Measurements from ENCODE around the gene EMC9. TPM values are rescaled to one million over a fixed set of nuclear protein-coding genes. Genes with fewer than 3 reads are reported as not detected.

Gene EMC9
- total RNA-seq, 1 experiment from 2014 or later, result 35.3 TPM

- H3K9me2 ChIP-seq (replicated peaks; ENCODE audit: insufficient read depth, low read length), result no peaks in the 10 kb centered on the region
- peak overlapping the region; percentile 60; the same call in 1 of the 2 replicates for H3K27ac ChIP-seq (ENCODE audit: low read length)
- no peaks in the 10 kb centered on the region for H4K20me1 ChIP-seq (ENCODE audit: insufficient read depth, low read depth, low read length)
- DNase-seq, result no peak
- H3K36me3 ChIP-seq (ENCODE audit: insufficient read depth, low read length), result no peaks in the 10 kb centered on the region
- no peak overlapping the region for H2AFZ ChIP-seq (ENCODE audit: low read length)
- no peak overlapping the region for H3K4me2 ChIP-seq (ENCODE audit: low read depth, low read length, poor library complexity, severe bottlenecking)
- H3K4me3 ChIP-seq (ENCODE audit: low read length), result no peak overlapping the region
- peak overlapping the region; percentile 97; the same call in 1 of the 2 replicates for H3K9ac ChIP-seq (ENCODE audit: low read length)
- H3K4me1 ChIP-seq (ENCODE audit: low read length), result peaks cover 29% of the 10 kb centered on the region
- no peaks in the 10 kb centered on the region for H3K27me3 ChIP-seq (ENCODE audit: low read length)
- H3K79me2 ChIP-seq (ENCODE audit: low read length), result peaks cover 18% of the 10 kb centered on the region
- H3K9me3 ChIP-seq (ENCODE audit: low read length), result no peaks in the 10 kb centered on the region
Observed at GRCh38 chr14:24092505-24093206, 48.7 kb downstream of the EMC9 start.

- Histone ChIP-seq H3K9ac (ENCODE audit: low read length) (no peak overlapping the region), H4K20me1 (ENCODE audit: insufficient read depth, low read depth, low read length) (no peaks in the 10 kb centered on the region), H3K4me3 (ENCODE audit: low read length) (no peak overlapping the region), H3K4me2 (ENCODE audit: low read depth, low read length, poor library complexity, severe bottlenecking) (no peak overlapping the region), H3K4me1 (ENCODE audit: low read length) (peaks cover 29% of the 10 kb centered on the region), H2AFZ (ENCODE audit: low read length) (no peak overlapping the region), H3K9me2 (replicated peaks; ENCODE audit: insufficient read depth, low read length) (no peaks in the 10 kb centered on the region), H3K79me2 (ENCODE audit: low read length) (peaks cover 18% of the 10 kb centered on the region), H3K27ac (ENCODE audit: low read length) (no peak overlapping the region), H3K36me3 (ENCODE audit: insufficient read depth, low read length) (no peaks in the 10 kb centered on the region), H3K9me3 (ENCODE audit: low read length) (no peaks in the 10 kb centered on the region), H3K27me3 (ENCODE audit: low read length) (no peaks in the 10 kb centered on the region)
- no peak for DNase-seq
Observed at GRCh38 chr14:24092110-24092504, 49.3 kb downstream of the EMC9 start.

GRCh38 chr14:24089890-24090289 is 51.5 kb downstream of the EMC9 start:
- H2AFZ ChIP-seq (ENCODE audit: low read length), result no peak overlapping the region
- H3K79me2 ChIP-seq (ENCODE audit: low read length), result peaks cover 7% of the 10 kb centered on the region
- H3K9me3 ChIP-seq (ENCODE audit: low read length), result no peaks in the 10 kb centered on the region
- DNase-seq, result no peak
- no peak overlapping the region for H3K27ac ChIP-seq (ENCODE audit: low read length)
- no peaks in the 10 kb centered on the region for H3K36me3 ChIP-seq (ENCODE audit: insufficient read depth, low read length)
- H4K20me1 ChIP-seq (ENCODE audit: insufficient read depth, low read depth, low read length), result no peaks in the 10 kb centered on the region
- no peak overlapping the region for H3K4me3 ChIP-seq (ENCODE audit: low read length)
- H3K4me2 ChIP-seq (ENCODE audit: low read depth, low read length, poor library complexity, severe bottlenecking), result no peak overlapping the region
- H3K27me3 ChIP-seq (ENCODE audit: low read length), result no peaks in the 10 kb centered on the region
- no peak overlapping the region for H3K9ac ChIP-seq (ENCODE audit: low read length)
- H3K9me2 ChIP-seq (replicated peaks; ENCODE audit: insufficient read depth, low read length), result no peaks in the 10 kb centered on the region
- peaks cover 19% of the 10 kb centered on the region for H3K4me1 ChIP-seq (ENCODE audit: low read length)

Small RNA genes lying within 50 kb of the gene (small RNA-seq; reads per million reads assigned to genes)
- gene AL136295.4, result not detected
- gene IPO4, result 0.95 reads per million, percentile 28 among the genes with 10 or more reads in this experiment
- gene IRF9, result 0.43 reads per million, percentile 6 among the genes with 10 or more reads in this experiment
- gene RNA5SP383, result 0.47 reads per million, percentile 8 among the genes with 10 or more reads in this experiment

Other genes starting within 250 kb of the EMC9 start
- 63.8 and 175 TPM in 2 replicates for gene DHRS4, start 187.8 kb downstream of the EMC9 start, total RNA-seq (2014; rRNA removed; shearing (Covaris generic); ENCODE audit: low replicate concordance)
- 53.7 and 66.1 TPM in 2 replicates for gene DHRS4L2, start 152.7 kb downstream of the EMC9 start, total RNA-seq (2014; rRNA removed; shearing (Covaris generic); ENCODE audit: low replicate concordance)
- gene CARMIL3, start 89.6 kb downstream of the EMC9 start, total RNA-seq (2014; rRNA removed; shearing (Covaris generic); ENCODE audit: low replicate concordance), result 58.4 and 110 TPM in 2 replicates
- 0.04 and 1.3 TPM in 2 replicates for gene CPNE6, start 70.0 kb downstream of the EMC9 start, total RNA-seq (2014; rRNA removed; shearing (Covaris generic); ENCODE audit: low replicate concordance)
- 106 and 151 TPM in 2 replicates for gene PCK2, start 47.3 kb downstream of the EMC9 start, total RNA-seq (2014; rRNA removed; shearing (Covaris generic); ENCODE audit: low replicate concordance)
- 93.5 and 103 TPM in 2 replicates for gene DCAF11, start 26.8 kb downstream of the EMC9 start, total RNA-seq (2014; rRNA removed; shearing (Covaris generic); ENCODE audit: low replicate concordance)
- gene NRL, start 26.6 kb downstream of the EMC9 start, total RNA-seq (2014; rRNA removed; shearing (Covaris generic); ENCODE audit: low replicate concordance), result 1.5 and 2.5 TPM in 2 replicates
- gene FITM1, start 10.9 kb downstream of the EMC9 start, total RNA-seq (2014; rRNA removed; shearing (Covaris generic); ENCODE audit: low replicate concordance), result 0.89 and 1.6 TPM in 2 replicates
- 435 and 452 TPM in 2 replicates for gene PSME1, start 5.4 kb downstream of the EMC9 start, total RNA-seq (2014; rRNA removed; shearing (Covaris generic); ENCODE audit: low replicate concordance)
- 469 and 536 TPM in 2 replicates for gene PSME2, start 5.0 kb upstream of the EMC9 start, total RNA-seq (2014; rRNA removed; shearing (Covaris generic); ENCODE audit: low replicate concordance)
- gene RNF31, start 5.9 kb upstream of the EMC9 start, total RNA-seq (2014; rRNA removed; shearing (Covaris generic); ENCODE audit: low replicate concordance), result 82.0 and 153 TPM in 2 replicates
- 72.7 and 79.8 TPM in 2 replicates for gene IRF9, start 19.7 kb upstream of the EMC9 start, total RNA-seq (2014; rRNA removed; shearing (Covaris generic); ENCODE audit: low replicate concordance)
- 22.1 and 34.6 TPM in 2 replicates for gene REC8, start 30.5 kb upstream of the EMC9 start, total RNA-seq (2014; rRNA removed; shearing (Covaris generic); ENCODE audit: low replicate concordance)
- gene IPO4, start 47.2 kb upstream of the EMC9 start, total RNA-seq (2014; rRNA removed; shearing (Covaris generic); ENCODE audit: low replicate concordance), result 48.9 and 118 TPM in 2 replicates
- 31.3 and 49.0 TPM in 2 replicates for gene TM9SF1, start 53.9 kb upstream of the EMC9 start, total RNA-seq (2014; rRNA removed; shearing (Covaris generic); ENCODE audit: low replicate concordance)
- gene TSSK4, start 64.1 kb upstream of the EMC9 start, total RNA-seq (2014; rRNA removed; shearing (Covaris generic); ENCODE audit: low replicate concordance), result 4.2 TPM in 1 of 2 replicates, not detected in the other
- gene CHMP4A, start 71.9 kb upstream of the EMC9 start, total RNA-seq (2014; rRNA removed; shearing (Covaris generic); ENCODE audit: low replicate concordance), result 36.8 and 94.6 TPM in 2 replicates
- 30.7 and 35.4 TPM in 2 replicates for gene MDP1, start 74.5 kb upstream of the EMC9 start, total RNA-seq (2014; rRNA removed; shearing (Covaris generic); ENCODE audit: low replicate concordance)
- 293 and 323 TPM in 2 replicates for gene NEDD8, start 90.8 kb upstream of the EMC9 start, total RNA-seq (2014; rRNA removed; shearing (Covaris generic); ENCODE audit: low replicate concordance)
- gene GMPR2, start 91.3 kb upstream of the EMC9 start, total RNA-seq (2014; rRNA removed; shearing (Covaris generic); ENCODE audit: low replicate concordance), result 132 and 164 TPM in 2 replicates
- gene TINF2, start 101.0 kb upstream of the EMC9 start, total RNA-seq (2014; rRNA removed; shearing (Covaris generic); ENCODE audit: low replicate concordance), result 81.1 and 104 TPM in 2 replicates
- 1.3 and 5.2 TPM in 2 replicates for gene TGM1, start 121.6 kb upstream of the EMC9 start, total RNA-seq (2014; rRNA removed; shearing (Covaris generic); ENCODE audit: low replicate concordance)
- 45.1 and 64.1 TPM in 2 replicates for gene RABGGTA, start 130.0 kb upstream of the EMC9 start, total RNA-seq (2014; rRNA removed; shearing (Covaris generic); ENCODE audit: low replicate concordance)
- gene DHRS1, start 158.2 kb upstream of the EMC9 start, total RNA-seq (2014; rRNA removed; shearing (Covaris generic); ENCODE audit: low replicate concordance), result 27.1 and 35.9 TPM in 2 replicates
- 42.0 and 44.7 TPM in 2 replicates for gene NOP9, start 158.3 kb upstream of the EMC9 start, total RNA-seq (2014; rRNA removed; shearing (Covaris generic); ENCODE audit: low replicate concordance)
- gene CIDEB, start 166.4 kb upstream of the EMC9 start, total RNA-seq (2014; rRNA removed; shearing (Covaris generic); ENCODE audit: low replicate concordance), result 7.1 and 9.9 TPM in 2 replicates
- gene LTB4R2, start 168.5 kb upstream of the EMC9 start, total RNA-seq (2014; rRNA removed; shearing (Covaris generic); ENCODE audit: low replicate concordance), result 12.9 and 41.5 TPM in 2 replicates
- gene LTB4R, start 169.9 kb upstream of the EMC9 start, total RNA-seq (2014; rRNA removed; shearing (Covaris generic); ENCODE audit: low replicate concordance), result 26.6 and 29.6 TPM in 2 replicates
- 0.07 and 0.69 TPM in 2 replicates for gene ADCY4, start 193.5 kb upstream of the EMC9 start, total RNA-seq (2014; rRNA removed; shearing (Covaris generic); ENCODE audit: low replicate concordance)
- gene RIPK3, start 198.4 kb upstream of the EMC9 start, total RNA-seq (2014; rRNA removed; shearing (Covaris generic); ENCODE audit: low replicate concordance), result 1.6 and 2.3 TPM in 2 replicates
- gene NFATC4, start 226.6 kb upstream of the EMC9 start, total RNA-seq (2014; rRNA removed; shearing (Covaris generic); ENCODE audit: low replicate concordance), result 17.1 and 19.9 TPM in 2 replicates